DOHH2 (cell line): ENCODE measurements around the gene PPL.

Source experiments
- CTCF ChIP-seq: fragments of 200-600 bp; sonication (generic); IDR thresholded peaks from one replicate; pipeline ENCODE4 v1.5.1; 2014; ENCODE audit warnings: antibody characterized with exemption, mild to moderate bottlenecking, low read depth, low read length; ENCODE audit not compliant: poor library complexity, severe bottlenecking
- EZH2phosphoT487 ChIP-seq: fragments of 200-600 bp; sonication (generic); IDR thresholded peaks from 2 replicates; pipeline ENCODE4 v1.6.1; 2017; ENCODE audit warnings: borderline replicate concordance, mild to moderate bottlenecking, antibody characterized with exemption, low read length, moderate library complexity, mixed read lengths

- TF ChIP-seq CTCF (no peak), EZH2phosphoT487 (no peak)
Measured at GRCh38 chr16:4879049-4879448, 57.9 kb downstream of the PPL start.
